Amniotic stem cell (primary cell): ENCODE measurements around the gene SMARCAD1.

Experiments
- DNase-seq: peaks from one replicate; lab custom pipeline; 2025; lab: John Stamatoyannopoulos, UW

Gene SMARCAD1, protein sequence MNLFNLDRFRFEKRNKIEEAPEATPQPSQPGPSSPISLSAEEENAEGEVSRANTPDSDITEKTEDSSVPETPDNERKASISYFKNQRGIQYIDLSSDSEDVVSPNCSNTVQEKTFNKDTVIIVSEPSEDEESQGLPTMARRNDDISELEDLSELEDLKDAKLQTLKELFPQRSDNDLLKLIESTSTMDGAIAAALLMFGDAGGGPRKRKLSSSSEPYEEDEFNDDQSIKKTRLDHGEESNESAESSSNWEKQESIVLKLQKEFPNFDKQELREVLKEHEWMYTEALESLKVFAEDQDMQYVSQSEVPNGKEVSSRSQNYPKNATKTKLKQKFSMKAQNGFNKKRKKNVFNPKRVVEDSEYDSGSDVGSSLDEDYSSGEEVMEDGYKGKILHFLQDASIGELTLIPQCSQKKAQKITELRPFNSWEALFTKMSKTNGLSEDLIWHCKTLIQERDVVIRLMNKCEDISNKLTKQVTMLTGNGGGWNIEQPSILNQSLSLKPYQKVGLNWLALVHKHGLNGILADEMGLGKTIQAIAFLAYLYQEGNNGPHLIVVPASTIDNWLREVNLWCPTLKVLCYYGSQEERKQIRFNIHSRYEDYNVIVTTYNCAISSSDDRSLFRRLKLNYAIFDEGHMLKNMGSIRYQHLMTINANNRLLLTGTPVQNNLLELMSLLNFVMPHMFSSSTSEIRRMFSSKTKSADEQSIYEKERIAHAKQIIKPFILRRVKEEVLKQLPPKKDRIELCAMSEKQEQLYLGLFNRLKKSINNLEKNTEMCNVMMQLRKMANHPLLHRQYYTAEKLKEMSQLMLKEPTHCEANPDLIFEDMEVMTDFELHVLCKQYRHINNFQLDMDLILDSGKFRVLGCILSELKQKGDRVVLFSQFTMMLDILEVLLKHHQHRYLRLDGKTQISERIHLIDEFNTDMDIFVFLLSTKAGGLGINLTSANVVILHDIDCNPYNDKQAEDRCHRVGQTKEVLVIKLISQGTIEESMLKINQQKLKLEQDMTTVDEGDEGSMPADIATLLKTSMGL

DNA sequence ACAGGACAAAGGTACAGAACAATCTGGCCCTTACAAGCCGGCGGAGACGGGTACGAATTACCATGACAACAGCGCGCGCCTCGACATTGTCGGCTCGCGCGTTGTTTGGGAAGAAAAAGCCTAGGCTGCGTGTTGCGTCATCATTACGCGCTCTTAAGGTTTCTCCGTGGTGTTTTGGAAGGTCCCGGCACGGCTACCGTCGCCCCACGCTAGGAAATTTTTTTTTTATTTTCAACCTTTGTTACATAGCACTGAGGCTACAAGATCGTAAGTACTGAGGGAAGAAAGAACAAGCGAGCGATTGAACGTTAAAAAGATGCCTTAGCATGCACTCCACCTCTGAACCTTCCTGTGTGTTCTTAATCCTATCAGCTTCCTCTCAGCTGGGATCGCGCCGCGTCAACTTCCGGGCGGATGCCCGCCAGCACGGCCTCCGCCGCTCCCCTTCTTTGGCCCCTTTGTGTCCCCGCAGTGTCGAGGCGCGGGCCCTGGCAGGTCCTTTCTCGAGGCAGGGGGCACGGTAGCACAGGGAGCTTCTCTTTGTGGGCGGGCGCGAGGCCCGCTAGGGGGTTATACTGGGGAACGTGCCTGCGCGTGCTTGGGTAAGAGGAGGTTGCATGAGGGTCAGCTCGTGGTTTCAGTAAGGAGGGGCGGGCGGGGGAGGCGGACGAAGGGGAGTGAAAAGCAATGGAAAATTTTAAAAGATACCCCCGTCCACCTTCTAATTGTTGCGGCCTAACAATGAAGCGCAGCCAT is at the start of gene SMARCAD1:
Gene SMARCAD1, plus strand, starts transcription at position 397 of the 756 bp plus-strand sequence. CDS start 530 bp downstream, outside the sequence.
- DNase-seq: peak; percentile 89

GRCh38 chr4:94158883-94159282 is 48.8 kb upstream of the SMARCAD1 start:
- no peak for DNase-seq

DNA sequence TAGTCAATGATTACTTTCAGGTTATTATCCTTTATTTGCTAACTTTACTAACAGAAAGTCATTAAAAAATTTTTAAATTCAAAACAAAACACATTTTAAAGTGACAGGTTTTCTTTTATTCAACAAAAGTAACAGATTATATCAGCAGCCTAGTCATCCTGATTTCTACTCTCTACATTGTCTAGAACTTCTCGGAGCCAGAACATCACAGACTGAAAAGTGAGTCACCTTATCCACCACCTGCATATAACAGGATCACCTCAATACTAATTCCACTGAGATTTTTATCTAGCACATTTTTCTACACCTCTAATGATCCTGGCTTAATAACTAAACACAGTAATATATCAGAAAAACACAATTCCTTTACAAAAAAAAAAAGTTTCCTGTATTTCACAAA is 47.9 kb upstream of the SMARCAD1 start:
- no peak for DNase-seq

- DNase-seq: no peak
Observed at GRCh38 chr4:94160774-94161173, 46.9 kb upstream of the SMARCAD1 start.

- no peak for DNase-seq
Observed at GRCh38 chr4:94165256-94165655, 42.4 kb upstream of the SMARCAD1 start.

GRCh38 chr4:94168321-94168720 is 39.3 kb upstream of the SMARCAD1 start:
- DNase-seq: no peak

- no peak for DNase-seq
Observed at GRCh38 chr4:94169803-94170372, 37.8 kb upstream of the SMARCAD1 start.

- no peak for DNase-seq
Observed at GRCh38 chr4:94171616-94172015, 36.0 kb upstream of the SMARCAD1 start.

- DNase-seq: no peak
Observed at GRCh38 chr4:94175553-94176261, 32.0 kb upstream of the SMARCAD1 start.

GRCh38 chr4:94177822-94178221 is 29.8 kb upstream of the SMARCAD1 start:
- DNase-seq: no peak

GRCh38 chr4:94181815-94182214 is 25.9 kb upstream of the SMARCAD1 start:
- no peak for DNase-seq

- no peak for DNase-seq
Observed at GRCh38 chr4:94202769-94203168, 4.9 kb upstream of the SMARCAD1 start.

- DNase-seq: no peak
Observed at GRCh38 chr4:94208266-94208665, 601 bp downstream of the SMARCAD1 start.

DNA sequence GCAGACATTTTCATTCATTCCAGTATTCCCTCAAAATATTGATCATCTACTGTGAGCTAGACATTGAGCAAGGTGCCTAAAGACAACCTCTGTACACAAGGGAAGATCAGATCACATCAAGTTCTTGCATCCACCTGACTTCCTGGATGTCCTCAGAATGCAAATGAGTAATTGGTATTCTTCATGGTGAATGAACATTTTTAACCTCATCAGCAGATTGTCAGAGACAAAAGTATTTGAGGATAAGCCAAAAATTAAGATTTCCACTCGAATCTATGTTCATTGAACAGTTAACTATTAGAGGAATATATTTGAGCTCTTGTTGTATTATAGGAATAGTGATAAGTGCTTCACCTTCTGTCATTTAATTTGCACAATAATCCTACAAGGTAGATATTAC is 1.3 kb downstream of the SMARCAD1 start:
- no peak for DNase-seq

- no peak for DNase-seq
Observed at GRCh38 chr4:94211861-94212260, 4.2 kb downstream of the SMARCAD1 start.

DNA sequence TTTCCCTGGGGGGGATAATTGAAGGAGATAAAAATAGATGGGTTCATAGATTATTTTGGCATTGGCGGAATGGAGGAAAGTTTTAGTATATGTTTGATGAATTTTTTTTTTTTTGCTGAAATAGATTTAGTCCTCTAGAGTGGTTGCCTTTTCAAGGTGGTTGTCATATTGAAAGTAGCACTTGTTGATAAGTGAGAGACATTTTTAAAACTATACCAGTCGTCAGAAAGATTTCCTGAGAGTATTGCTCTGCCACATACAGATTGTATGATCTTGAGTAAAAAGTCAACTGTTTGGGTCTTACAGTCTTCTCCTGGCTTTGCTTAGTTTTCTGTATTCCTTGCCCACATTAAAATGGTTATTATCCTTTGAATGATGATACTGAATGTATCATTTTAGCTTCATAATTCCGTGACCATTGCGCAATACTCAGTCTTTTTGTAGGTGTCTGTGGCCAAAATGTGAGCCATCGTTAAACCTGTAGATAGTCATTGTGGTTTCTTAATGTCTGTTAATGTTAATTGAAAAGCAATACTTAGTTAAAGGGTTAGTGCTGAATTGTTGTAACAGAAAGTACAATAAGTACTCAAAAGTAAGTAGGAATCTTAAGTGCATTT is 7.1 kb downstream of the SMARCAD1 start:
- DNase-seq: no peak

GRCh38 chr4:94216394-94216793 is 8.7 kb downstream of the SMARCAD1 start:
- DNase-seq: no peak

DNA sequence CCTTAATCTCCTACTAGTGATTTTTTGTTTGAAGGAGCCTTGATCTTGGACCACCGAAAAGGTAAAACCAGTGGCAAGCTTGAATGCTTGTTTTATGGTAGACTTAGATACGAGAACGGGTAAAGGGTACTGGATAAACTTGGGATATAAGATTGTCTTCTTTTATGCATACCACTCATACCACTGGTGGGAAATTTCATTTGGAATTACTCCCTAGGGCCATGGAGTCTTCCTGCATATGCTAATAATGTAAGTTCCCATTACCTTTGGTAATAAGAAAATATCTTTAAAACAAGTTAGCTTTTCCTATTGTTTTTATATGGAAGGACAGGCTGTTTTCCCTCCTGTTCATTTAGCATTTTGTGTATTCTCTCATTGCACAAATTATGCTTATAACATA is 11.7 kb downstream of the SMARCAD1 start:
- DNase-seq: no peak

- DNase-seq: no peak
Observed at GRCh38 chr4:94221916-94222315, 14.3 kb downstream of the SMARCAD1 start.

DNA sequence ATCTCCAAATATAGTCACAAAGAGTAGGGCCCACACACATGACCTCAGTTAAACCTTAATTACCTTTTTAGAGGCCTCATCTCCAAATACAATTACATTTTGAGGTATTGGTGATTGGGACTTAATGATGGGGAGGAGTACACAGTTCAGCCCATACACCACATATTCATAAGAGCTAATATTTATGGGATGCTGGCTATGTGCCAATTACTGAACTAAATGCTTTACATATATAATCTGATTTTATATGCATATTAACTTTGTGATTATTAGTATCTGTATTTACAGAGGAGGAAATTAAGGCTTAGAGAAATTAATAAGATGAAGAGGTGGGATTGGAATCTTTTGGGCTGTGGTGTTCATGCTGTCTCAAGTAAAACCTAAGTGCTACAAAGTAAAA is 17.8 kb downstream of the SMARCAD1 start:
- no peak for DNase-seq

DNA sequence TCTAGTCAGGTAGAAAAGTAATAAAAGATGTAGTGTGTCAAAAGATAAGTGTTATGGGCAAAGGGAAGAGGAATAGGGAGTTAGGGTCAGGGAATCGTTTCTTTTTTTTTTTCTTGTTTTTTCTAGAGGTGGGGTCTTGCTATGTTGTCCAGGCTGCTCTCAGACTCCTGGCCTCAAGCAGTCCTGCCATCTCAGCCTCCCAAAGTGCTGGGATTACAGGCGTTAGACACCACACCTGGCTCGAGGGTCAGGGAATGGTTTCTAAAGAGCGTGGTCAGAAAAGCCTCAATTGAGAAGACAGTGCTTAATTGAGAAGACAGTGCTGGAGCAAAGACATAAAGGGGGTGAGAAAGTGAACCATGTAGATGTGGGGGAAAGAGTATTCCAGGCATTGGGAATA is 19.1 kb downstream of the SMARCAD1 start:
- no peak for DNase-seq
